Mesenchymal stem cell (in vitro differentiated cells and primary cell): ENCODE measurements around the gene TMEM196.
"Not testable (repeated sequence)": the region's sequence is repeated elsewhere in the genome, so short reads cannot be mapped to it uniquely, and the experiment has no call there.

Experiments
- DNase-seq: peaks from one replicate; pipeline ENCODE4 v3.0.0-alpha.2; 2013
- H2AFZ ChIP-seq: one replicate; pipeline ENCODE4 v1.6.1; 2013; ENCODE audit warnings: low read depth, mild to moderate bottlenecking, control low read depth, inconsistent platforms, low read length, moderate library complexity
- H2AK5ac ChIP-seq: 2 replicates; pipeline ENCODE4 v1.6.1; 2013; ENCODE audit warnings: low read length, moderate library complexity, mild to moderate bottlenecking, inconsistent platforms; ENCODE audit not compliant: severe bottlenecking
- H2BK120ac ChIP-seq: one replicate; pipeline ENCODE4 v1.6.1; 2013; ENCODE audit warnings: low read depth, mild to moderate bottlenecking, inconsistent platforms, low read length, moderate library complexity
- H2BK12ac ChIP-seq, 2 experiments: one replicate each; pipeline ENCODE4 v1.6.1; 2013; ENCODE audit warnings: inconsistent platforms in 2 of 2, low read length in 2 of 2, mild to moderate bottlenecking in 2 of 2, moderate library complexity in 2 of 2, control low read depth in 1 of 2
- H2BK15ac ChIP-seq: one replicate; pipeline ENCODE4 v1.6.1; 2013; ENCODE audit warnings: mild to moderate bottlenecking, low read depth, inconsistent platforms; ENCODE audit not compliant: poor library complexity, severe bottlenecking
- H2BK5ac ChIP-seq: 2 replicates; pipeline ENCODE4 v1.6.1; 2013; ENCODE audit warnings: low read depth, mild to moderate bottlenecking, low read length, control low read depth, inconsistent platforms; ENCODE audit not compliant: poor library complexity, severe bottlenecking
- H3K14ac ChIP-seq, 2 experiments: one replicate each; pipeline ENCODE4 v1.6.1; 2013; ENCODE audit warnings: inconsistent platforms in 2 of 2, low read length in 2 of 2, control low read depth in 1 of 2, mild to moderate bottlenecking in 1 of 2, moderate library complexity in 1 of 2
- H3K18ac ChIP-seq, 2 experiments: one replicate each; pipeline ENCODE4 v1.6.1; 2013; ENCODE audit warnings: inconsistent platforms in 2 of 2, low read length in 2 of 2, control low read depth in 1 of 2, low read depth in 1 of 2, mild to moderate bottlenecking in 1 of 2
- H3K23ac ChIP-seq, 2 experiments: one replicate each; pipeline ENCODE4 v1.6.1; 2013; ENCODE audit warnings: inconsistent platforms in 2 of 2, low read length in 2 of 2, mild to moderate bottlenecking in 2 of 2, moderate library complexity in 2 of 2, control low read depth in 1 of 2
- H3K27ac ChIP-seq: 2 replicates; pipeline ENCODE4 v1.5.1; 2013; ENCODE audit warnings: mild to moderate bottlenecking, moderate library complexity, low read length, control low read depth, inconsistent platforms; ENCODE audit not compliant: poor library complexity, severe bottlenecking
- H3K27me3 ChIP-seq, 2 experiments: 2 replicates each; pipeline versions ENCODE4 v1.6.1 to v1.7.0; 2013; ENCODE audit warnings: low read length in 2 of 2, mild to moderate bottlenecking in 2 of 2, moderate library complexity in 2 of 2, control low read depth in 1 of 2, inconsistent platforms in 1 of 2; ENCODE audit not compliant: control insufficient read depth in 1 of 2, insufficient read depth in 1 of 2
- H3K36me3 ChIP-seq, 2 experiments: 2 replicates each; pipeline versions ENCODE4 v1.6.1 to v1.7.0; 2013; ENCODE audit warnings: low read length in 2 of 2, control low read depth in 1 of 2, inconsistent platforms in 1 of 2, low read depth in 1 of 2, mild to moderate bottlenecking in 1 of 2; ENCODE audit not compliant: insufficient read depth in 2 of 2, control insufficient read depth in 1 of 2
- H3K4ac ChIP-seq, 2 experiments: one replicate each; pipeline ENCODE4 v1.6.1; 2013; ENCODE audit warnings: inconsistent platforms in 2 of 2, low read length in 2 of 2, mild to moderate bottlenecking in 2 of 2, moderate library complexity in 2 of 2, control low read depth in 1 of 2, low read depth in 1 of 2
- H3K4me1 ChIP-seq: 2 replicates; pipeline ENCODE4 v1.6.1; 2013; ENCODE audit warnings: low read depth, low read length, control low read depth; ENCODE audit not compliant: control insufficient read depth, insufficient read depth
- H3K4me2 ChIP-seq: 2 replicates; pipeline ENCODE4 v1.6.1; 2013; ENCODE audit warnings: low read length, mild to moderate bottlenecking, inconsistent platforms; ENCODE audit not compliant: poor library complexity, severe bottlenecking
- H3K4me3 ChIP-seq, 2 experiments: 2 replicates each; pipeline versions ENCODE4 v1.5.1 to v1.7.0; 2013; ENCODE audit warnings: low read length in 2 of 2, mild to moderate bottlenecking in 2 of 2, control low read depth in 1 of 2, low read depth in 1 of 2; ENCODE audit not compliant: insufficient read depth in 1 of 2
- H3K79me1 ChIP-seq: replicated peaks from 2 replicates; pipeline ENCODE4 v1.6.1; 2013; ENCODE audit warnings: mild to moderate bottlenecking, control low read depth, low read length, inconsistent platforms; ENCODE audit not compliant: poor library complexity, severe bottlenecking
- H3K9ac ChIP-seq: 2 replicates; pipeline ENCODE4 v1.7.0; 2013; ENCODE audit warnings: mild to moderate bottlenecking, low read length, moderate library complexity
- H3K9me3 ChIP-seq: 2 replicates; pipeline ENCODE4 v1.7.0; 2013; ENCODE audit warnings: mild to moderate bottlenecking, low read length; ENCODE audit not compliant: control insufficient read depth
- H4K8ac ChIP-seq: one replicate; pipeline ENCODE4 v1.6.1; 2013; ENCODE audit warnings: inconsistent platforms, mild to moderate bottlenecking, low read length, moderate library complexity
- H4K91ac ChIP-seq: one replicate; pipeline ENCODE4 v1.6.1; 2013; ENCODE audit warnings: mild to moderate bottlenecking, low read length, inconsistent platforms
- WGBS: methylation state at CpG from one replicate; pipeline ENCODE4 v1.1.7; 2013; ENCODE audit warnings: mixed read lengths; 5-methylcytosine and 5-hydroxymethylcytosine counted together

Gene TMEM196

DNA sequence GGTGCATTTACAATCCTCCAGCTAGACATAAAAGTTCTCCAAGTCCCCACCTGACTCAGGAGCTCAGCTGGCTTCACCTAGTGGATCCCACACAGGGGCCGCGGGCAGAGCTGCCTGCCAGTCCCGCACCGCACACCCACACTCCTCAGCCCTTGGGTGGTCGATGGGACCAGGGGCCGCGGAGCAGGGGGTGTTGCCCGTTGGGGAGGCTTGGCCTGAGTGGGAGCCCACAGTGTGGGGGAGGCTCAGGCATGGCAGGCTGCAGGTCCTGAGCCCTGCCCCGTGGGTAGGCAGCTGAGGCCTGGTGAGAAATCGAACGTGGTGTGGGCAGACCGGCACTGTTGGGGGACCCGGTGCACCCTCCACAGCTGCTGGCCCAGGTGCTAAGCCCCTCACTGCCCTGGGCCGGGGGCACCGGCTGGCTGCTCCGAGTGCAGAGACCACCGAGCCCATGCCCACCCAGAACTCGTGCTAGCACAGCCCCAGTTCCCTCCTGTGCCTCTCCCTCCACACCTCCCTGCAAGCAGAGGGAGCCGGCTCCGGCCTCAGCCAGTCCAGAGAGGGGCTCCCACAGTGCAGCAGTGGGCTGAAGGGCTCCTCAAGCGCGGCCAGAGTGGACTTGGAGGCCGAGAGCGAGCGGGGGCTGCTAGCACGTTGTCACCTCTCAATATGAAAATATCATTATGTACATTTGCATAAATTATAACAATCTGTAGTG lies 81.1 kb downstream of the TMEM196 start:
- H3K4me1 ChIP-seq = no peaks in the 10 kb centered on the region
- no peaks in the 10 kb centered on the region for H3K79me1 ChIP-seq
- H3K4ac ChIP-seq = no peak overlapping the region
- peaks cover 0 to 10% of the 10 kb centered on the region in 2 experiments for H3K36me3 ChIP-seq
- H3K27ac ChIP-seq = no peak overlapping the region
- no peak overlapping the region for H2AFZ ChIP-seq
- H3K9ac ChIP-seq = no peak overlapping the region
- no peak overlapping the region for H3K4me2 ChIP-seq
- H4K8ac ChIP-seq = no peak overlapping the region
- H2AK5ac ChIP-seq = no peak overlapping the region
- H3K23ac ChIP-seq = no peak overlapping the region
- no peak overlapping the region for H3K14ac ChIP-seq
- H3K18ac ChIP-seq = no peak overlapping the region
- H3K4me3 ChIP-seq = no peak overlapping the region
- no peaks in the 10 kb centered on the region for H3K9me3 ChIP-seq
- DNase-seq = no peak
- peak overlapping the region; percentile 39 for H4K91ac ChIP-seq
- no peak overlapping the region for H2BK5ac ChIP-seq
- 94% methylated on average over 20 of the region's 26 CpGs for WGBS
- H2BK120ac ChIP-seq = no peak overlapping the region
- H2BK12ac ChIP-seq = no peak overlapping the region
- H2BK15ac ChIP-seq = no peak overlapping the region
- H3K27me3 ChIP-seq = no peaks in the 10 kb centered on the region

DNA sequence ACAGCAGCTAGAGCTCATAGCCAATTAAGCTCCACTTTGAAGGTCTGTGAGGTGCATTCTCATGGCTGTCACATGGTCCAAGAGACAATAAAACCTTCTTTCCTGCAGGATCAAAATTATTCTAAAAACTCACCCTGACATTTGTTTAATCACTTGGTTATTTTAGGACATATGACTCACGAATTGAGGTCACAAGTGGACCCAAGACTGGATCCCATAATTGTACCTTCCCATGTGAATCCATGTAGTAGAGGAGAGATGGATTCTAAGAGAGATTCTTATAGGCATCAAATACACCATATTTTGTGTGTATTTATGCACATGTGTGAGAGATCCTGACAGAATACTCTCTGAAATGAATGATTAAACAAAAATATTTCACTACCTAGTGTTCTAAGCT lies 82.7 kb downstream of the TMEM196 start:
- no peak overlapping the region for H2BK5ac ChIP-seq
- no peak overlapping the region for H2BK120ac ChIP-seq
- H3K36me3 ChIP-seq = peaks cover 0 to 1% of the 10 kb centered on the region in 2 experiments
- no CpG with 5 or more reads among the region's 1 CpG for WGBS
- no peak overlapping the region for H3K27ac ChIP-seq
- no peaks in the 10 kb centered on the region for H3K27me3 ChIP-seq
- no peak overlapping the region for H3K4ac ChIP-seq
- H4K91ac ChIP-seq = no peak overlapping the region
- H3K9me3 ChIP-seq = no peaks in the 10 kb centered on the region
- no peak overlapping the region for H2AFZ ChIP-seq
- no peak overlapping the region for H2BK15ac ChIP-seq
- no peak overlapping the region for H3K9ac ChIP-seq
- no peak overlapping the region for H3K23ac ChIP-seq
- no peak overlapping the region for H2AK5ac ChIP-seq
- no peak overlapping the region for H3K18ac ChIP-seq
- no peak overlapping the region for H4K8ac ChIP-seq
- DNase-seq = peak; percentile 8
- H3K4me1 ChIP-seq = no peaks in the 10 kb centered on the region
- H3K4me3 ChIP-seq = no peak overlapping the region
- H2BK12ac ChIP-seq = no peak overlapping the region
- no peak overlapping the region for H3K4me2 ChIP-seq
- no peaks in the 10 kb centered on the region for H3K79me1 ChIP-seq
- H3K14ac ChIP-seq = no peak overlapping the region

DNA sequence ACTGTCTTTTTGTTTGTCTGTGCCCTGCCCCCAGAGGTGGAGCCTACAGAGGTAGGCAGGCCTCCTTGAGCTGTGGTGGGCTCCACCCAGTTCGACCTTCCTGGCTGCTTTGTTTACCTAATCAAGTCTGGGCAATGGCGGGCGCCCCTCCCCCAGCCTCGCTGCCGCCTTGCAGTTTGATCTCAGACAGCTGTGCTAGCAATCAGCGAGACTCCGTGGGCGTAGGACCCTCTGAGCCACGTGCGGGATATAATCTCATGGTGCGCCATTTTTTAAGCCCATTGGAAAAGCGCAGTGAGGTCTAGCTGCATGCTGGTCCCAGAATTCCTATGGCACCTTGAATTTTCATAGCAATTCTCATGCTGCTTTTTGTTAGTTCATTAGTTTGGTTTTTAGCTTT lies 84.3 kb downstream of the TMEM196 start:
- not testable (repeated sequence) for H3K9ac ChIP-seq, H3K4ac ChIP-seq, H3K27ac ChIP-seq, H3K4me3 ChIP-seq, H2BK120ac ChIP-seq, H4K8ac ChIP-seq, H3K9me3 ChIP-seq, H3K18ac ChIP-seq, H3K27me3 ChIP-seq, H3K14ac ChIP-seq, H2BK12ac ChIP-seq, H3K79me1 ChIP-seq, DNase-seq, H2BK5ac ChIP-seq, H2BK15ac ChIP-seq, H3K23ac ChIP-seq, H3K36me3 ChIP-seq, H2AFZ ChIP-seq, H2AK5ac ChIP-seq, H4K91ac ChIP-seq, H3K4me2 ChIP-seq, H3K4me1 ChIP-seq
- WGBS = 57% methylated on average over 12 of the region's 12 CpGs

DNA sequence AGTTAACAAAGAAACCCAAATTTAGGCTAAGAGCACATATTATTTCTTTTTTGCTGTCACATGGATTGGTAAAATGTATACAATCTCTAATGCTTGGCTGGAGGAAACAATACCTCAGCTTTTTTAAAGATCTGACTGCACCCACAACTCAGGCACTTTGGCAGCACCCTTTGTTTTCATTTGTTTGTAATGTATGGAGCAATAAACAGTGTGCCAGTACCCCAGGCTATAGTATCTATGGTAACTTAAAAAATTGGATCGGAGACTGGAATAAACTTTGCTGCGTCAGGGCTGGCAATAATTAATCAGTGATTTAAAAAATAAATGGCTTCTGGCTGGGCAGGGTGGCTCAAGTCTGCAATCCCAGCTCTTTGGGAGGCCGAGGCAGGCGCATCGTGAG lies 91.8 kb downstream of the TMEM196 start:
- H3K9ac ChIP-seq = no peak overlapping the region
- H3K4me3 ChIP-seq = no peak overlapping the region
- no peak overlapping the region for H2AK5ac ChIP-seq
- no peak overlapping the region for H4K8ac ChIP-seq
- WGBS = 90% methylated on average over 5 of the region's 5 CpGs
- no peak overlapping the region for H3K4me2 ChIP-seq
- H3K18ac ChIP-seq = no peak overlapping the region
- H3K36me3 ChIP-seq = no peaks in the 10 kb centered on the region
- no peak overlapping the region for H2BK12ac ChIP-seq
- H2BK15ac ChIP-seq = no peak overlapping the region
- no peaks in the 10 kb centered on the region for H3K4me1 ChIP-seq
- H3K23ac ChIP-seq = no peak overlapping the region
- no peak overlapping the region for H3K27ac ChIP-seq
- no peak overlapping the region for H3K14ac ChIP-seq
- no peak for DNase-seq
- no peaks in the 10 kb centered on the region for H3K9me3 ChIP-seq
- no peaks in the 10 kb centered on the region for H3K79me1 ChIP-seq
- no peak overlapping the region for H4K91ac ChIP-seq
- no peak overlapping the region for H2BK5ac ChIP-seq
- H2BK120ac ChIP-seq = no peak overlapping the region
- H3K27me3 ChIP-seq = no peaks in the 10 kb centered on the region
- H2AFZ ChIP-seq = no peak overlapping the region
- no peak overlapping the region for H3K4ac ChIP-seq
